Heart left ventricle (tissue), 16 donors: Measurements from ENCODE around the gene STRA6. TPM values are rescaled to one million over a fixed set of nuclear protein-coding genes. Genes with fewer than 3 reads are reported as not detected.
A peak's percentile ranks its signal among the peaks of the same experiment; 100 is the strongest.

Experiments
- ATAC-seq, 4 donors: fragments of 200-7000 bp; cut with Tn5 transposase; one replicate each; pipeline ENCODE4 v1.9.1; 2020 to 2022; ENCODE audit warnings: moderate library complexity in 4 of 4, mild to moderate bottlenecking in 3 of 4, moderate number of reproducible peaks in 1 of 4
- DNase-seq, 5 donors: peaks; one replicate each; pipeline ENCODE4 v3.0.0-alpha.2; 2020
- H3K27ac ChIP-seq, 12 donors: fragments of 200-600 bp; sonication (generic) in 4 of 12; one replicate each; pipeline versions ENCODE4 v1.5.0 to v1.8.0; 2016 to 2022; ENCODE audit warnings: mild to moderate bottlenecking in 2 of 12
- H3K27me3 ChIP-seq, 9 donors: fragments of 200-600 bp; sonication (generic) in 2 of 9; one replicate each; pipeline versions ENCODE4 v1.5.1 to v1.8.0; 2016 to 2022; ENCODE audit warnings: mild to moderate bottlenecking in 3 of 9
- H3K36me3 ChIP-seq, 9 donors: fragments of 200-600 bp; sonication (generic) in 2 of 9; one replicate each; pipeline versions ENCODE4 v1.5.0 to v1.8.0; 2018 to 2022; ENCODE audit warnings: mild to moderate bottlenecking in 2 of 9
- H3K4me1 ChIP-seq, 12 donors: fragments of 200-600 bp; sonication (generic) in 4 of 12; one replicate each; pipeline versions ENCODE4 v1.5.0 to v1.8.0; 2016 to 2022; ENCODE audit warnings: mild to moderate bottlenecking in 3 of 12
- H3K4me3 ChIP-seq, 12 donors: fragments of 200-600 bp; sonication (generic) in 4 of 12; one replicate each; pipeline versions ENCODE4 v1.5.0 to v1.8.0; 2017 to 2022; ENCODE audit warnings: mild to moderate bottlenecking in 9 of 12, moderate library complexity in 4 of 12
- H3K9me3 ChIP-seq, 12 donors: fragments of 200-600 bp; sonication (generic) in 4 of 12; one replicate each; pipeline versions ENCODE4 v1.5.0 to v1.8.0; 2016 to 2022; ENCODE audit warnings: mild to moderate bottlenecking in 1 of 12
- POLR2A ChIP-seq, 2 donors: fragments of 450-650 bp; IDR thresholded peaks; one replicate each; pipeline ENCODE4 v1.6.1; 2017; ENCODE audit warnings: antibody characterized with exemption in 2 of 2, mild to moderate bottlenecking in 2 of 2, moderate library complexity in 2 of 2
- WGBS, 4 donors: extraction: QIAGEN DNeasy Blood & Tissue Kit in 2 of 4; methylation state at CpG; one replicate each; pipeline versions ENCODE4 v1.1.5 to v1.1.7; 2013 to 2018; 5-methylcytosine and 5-hydroxymethylcytosine counted together
- intact Hi-C, 10 donors: fragments of 100-400 bp; cut with DNase I; formaldehyde crosslinking; loops; one replicate each; pipeline versions ENCODE4 v1.11.1 to v1.14.2; 2022
- polyA plus RNA-seq, 2 donors: library from polyadenylated mRNA; stranded (reverse); fragments of 200-250 nt; gene quantifications; one replicate each; pipeline ENCODE4 v1.2.3, GENCODE V29; 2013
- total RNA-seq, 9 donors: library from RNA; depleted of rRNA in 2 of 9; stranded (reverse); fragments of >200 nt in 2 of 9; fragmentation: NEBNext Ultra II Directional in 3 of 9; extraction: Animal tissue kit (Norgen Biotek cat#: 25700) in 3 of 9; gene quantifications; one replicate each; pipeline versions ENCODE4 v1.1.0 to v1.2.4, GENCODE V29; 2016 to 2023
- TF ChIP-seq, protein P1 (sequence below), 12 donors: fragments of 200-600 bp; sonication (generic) in 4 of 12; IDR thresholded peaks; one replicate each; pipeline versions ENCODE4 v1.5.0 to v1.8.0; 2018 to 2022; ENCODE audit warnings: antibody characterized with exemption in 12 of 12, mild to moderate bottlenecking in 5 of 12
- donor health status: ischemic (EF 13 %, LVEDD 7.1; RV severe dilation, severe dysfunction).
- donor health status: healthy with polysubstance abuse.
- donor health status: DM: no; HTN: yes; CAD: no.
- donor health status: DM: no; HTN: no; CAD: no.
- donor health status: ischemic (EF 25% LVEDD 6.9; RV normal size, moderate dysfunction).
- donor health status: ischemic (EF 25% LVEDD 5.7; RV mildly dilated, moderate dysfunction).
- donor health status: healthy.
- donor health status: DM: yes; HTN: yes; CAD: no.
- donor health status: ischemic (EF 35%, LVEDD 5.7; RV mildly dilated, moderate dysfunction).
- donor health status: nonischemic (EF 11% LVEDD 7.7; RV severe dilation, severe dysfunction).
- donor health status: DM: yes; HTN: yes; CAD: no.
- donor health status: PGD.
- donor health status: ischemic (EF 29% LVEDD 5.4; RV normal size, mild dysfunction).
- donor health status: nonischemic (EF 23%, LVEDD 6.1; RV moderate dilation, normal function).

Gene STRA6
- total and polyA plus RNA-seq, 11 donors: 0.08 to 0.24 (median 0.14) TPM; not detected in 8

GRCh38 chr15:74179983-74180880 lies 22.4 kb downstream of the STRA6 start:
- Histone ChIP-seq H3K27me3 (no peaks in the 10 kb centered on the region), H3K36me3 (peaks cover 0 to 6% (median 0%) of the 10 kb centered on the region in 9 donors), H3K4me1 (peaks cover 0 to 55% (median 41%) of the 10 kb centered on the region in 12 donors), H3K4me3 (peak overlapping the region in 2 of 12 donors; percentile 9 to 16), H3K9me3 (no peaks in the 10 kb centered on the region), H3K27ac (peak overlapping the region; percentile 28 to 88 (median 68))
- peak; percentile 49 to 72 (median 57) for ATAC-seq
- intact Hi-C loops: loop anchor here in 6 of 10 donors (1.0 to 5.0 kb wide), 8 partner anchors 38 to 139 kb away; no protein-coding TSS in a partner anchor
- WGBS, 4 donors: 56 to 75% (median 59%) methylated on average over 13 to 17 of the region's 17 CpGs
- DNase-seq: peak; percentile 47 to 68 (median 67)
- TF ChIP-seq, protein P1, sequence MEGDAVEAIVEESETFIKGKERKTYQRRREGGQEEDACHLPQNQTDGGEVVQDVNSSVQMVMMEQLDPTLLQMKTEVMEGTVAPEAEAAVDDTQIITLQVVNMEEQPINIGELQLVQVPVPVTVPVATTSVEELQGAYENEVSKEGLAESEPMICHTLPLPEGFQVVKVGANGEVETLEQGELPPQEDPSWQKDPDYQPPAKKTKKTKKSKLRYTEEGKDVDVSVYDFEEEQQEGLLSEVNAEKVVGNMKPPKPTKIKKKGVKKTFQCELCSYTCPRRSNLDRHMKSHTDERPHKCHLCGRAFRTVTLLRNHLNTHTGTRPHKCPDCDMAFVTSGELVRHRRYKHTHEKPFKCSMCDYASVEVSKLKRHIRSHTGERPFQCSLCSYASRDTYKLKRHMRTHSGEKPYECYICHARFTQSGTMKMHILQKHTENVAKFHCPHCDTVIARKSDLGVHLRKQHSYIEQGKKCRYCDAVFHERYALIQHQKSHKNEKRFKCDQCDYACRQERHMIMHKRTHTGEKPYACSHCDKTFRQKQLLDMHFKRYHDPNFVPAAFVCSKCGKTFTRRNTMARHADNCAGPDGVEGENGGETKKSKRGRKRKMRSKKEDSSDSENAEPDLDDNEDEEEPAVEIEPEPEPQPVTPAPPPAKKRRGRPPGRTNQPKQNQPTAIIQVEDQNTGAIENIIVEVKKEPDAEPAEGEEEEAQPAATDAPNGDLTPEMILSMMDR (IDR thresholded peaks at IDR 0.05): peak in 3 of 12 donors; percentile 8 to 17 (median 13)
- no peak for TF ChIP-seq POLR2A (IDR thresholded peaks at IDR 0.05)

GRCh38 chr15:74179101-74179841 lies 23.3 kb downstream of the STRA6 start:
- intact Hi-C loops: loop anchor here in 5 of 10 donors (2.0 to 5.0 kb wide), 4 partner anchors 37 to 140 kb away; no protein-coding TSS in a partner anchor
- peak overlapping the region in 1 of 12 donors; percentile 9 for H3K4me3 ChIP-seq
- TF ChIP-seq, protein P1 (IDR thresholded peaks at IDR 0.05): no peak
- TF ChIP-seq POLR2A (IDR thresholded peaks at IDR 0.05): no peak
- DNase-seq (peak; percentile 79 to 90 (median 88)), ATAC-seq (peak; percentile 73 to 91 (median 88))
- H3K9me3 ChIP-seq: no peaks in the 10 kb centered on the region
- no peaks in the 10 kb centered on the region for H3K27me3 ChIP-seq
- WGBS, 4 donors: 49 to 61% (median 53%) methylated on average over 13 of the region's 13 CpGs
- H3K36me3 ChIP-seq: peaks cover 0 to 6% (median 0%) of the 10 kb centered on the region in 9 donors
- peaks cover 0 to 63% (median 46%) of the 10 kb centered on the region in 12 donors for H3K4me1 ChIP-seq
- H3K27ac ChIP-seq: peak overlapping the region; percentile 28 to 88 (median 68)

GRCh38 chr15:74178326-74179100 lies 24.1 kb downstream of the STRA6 start:
- ATAC-seq: no peak
- WGBS, 4 donors: 81 to 96% (median 90%) methylated on average over 7 of the region's 7 CpGs
- H3K4me3 ChIP-seq: no peak overlapping the region

More at GRCh38 chr15:74178326-74179100, 24.1 kb downstream of the STRA6 start:
- Histone ChIP-seq H3K4me1 (peaks cover 0 to 68% (median 50%) of the 10 kb centered on the region in 12 donors), H3K27me3 (no peaks in the 10 kb centered on the region), H3K9me3 (no peaks in the 10 kb centered on the region), H3K27ac (peak overlapping the region; percentile 28 to 88 (median 68)), H3K36me3 (peaks cover 0 to 6% (median 0%) of the 10 kb centered on the region in 9 donors)
- intact Hi-C loops: loop anchor here in 5 of 10 donors (2.0 to 5.0 kb wide), 4 partner anchors 36 to 140 kb away; no protein-coding TSS in a partner anchor
- peak in 2 of 5 donors; percentile 15 to 17 for DNase-seq
- no peak for TF ChIP-seq POLR2A (IDR thresholded peaks at IDR 0.05)
- TF ChIP-seq, protein P1 (IDR thresholded peaks at IDR 0.05): no peak
